Fibroblast of villous mesenchyme (primary cell): ENCODE measurements around the gene GPR157. TPM values are rescaled to one million over a fixed set of nuclear protein-coding genes. Genes with fewer than 3 reads are reported as not detected.
"Not testable (repeated sequence)": the region's sequence is repeated elsewhere in the genome, so short reads cannot be mapped to it uniquely, and the experiment has no call there.

Source experiments
- DNase-seq: peaks from one replicate; pipeline ENCODE4 v3.0.0-alpha.2; 2010; ENCODE audit warnings: low read depth
- H3K4me3 ChIP-seq: 2 replicates; pipeline ENCODE4 v1.5.1; 2011; ENCODE audit warnings: low read depth, mild to moderate bottlenecking, low read length
- CTCF ChIP-seq: IDR thresholded peaks from 2 replicates; pipeline ENCODE4 v1.5.1; 2012; ENCODE audit warnings: low read depth, mild to moderate bottlenecking, low read length; ENCODE audit not compliant: insufficient read depth
- total RNA-seq: library from RNA; depleted of rRNA; stranded (reverse); fragments of >200 nt; gene quantifications from 2 replicates; pipeline ENCODE4 v1.2.3, GENCODE V29; 2012

GPR157 gene
- total RNA-seq, 1 donor: 9.5 TPM

GRCh38 chr1:9165396-9165795 lies 36.5 kb upstream of the GPR157 start:
- DNase-seq: no peak
- no peak overlapping the region for H3K4me3 ChIP-seq
- TF ChIP-seq CTCF: no peak

- H3K4me3 ChIP-seq: no peak overlapping the region
- DNase-seq: no peak
- TF ChIP-seq CTCF: no peak
Observed at GRCh38 chr1:9164919-9165318, 36.0 kb upstream of the GPR157 start.

- TF ChIP-seq CTCF: no peak
- no peak overlapping the region for H3K4me3 ChIP-seq
- no peak for DNase-seq
Observed at GRCh38 chr1:9164532-9164900, 35.6 kb upstream of the GPR157 start.

- DNase-seq: no peak
- H3K4me3 ChIP-seq: no peak overlapping the region
- TF ChIP-seq CTCF: no peak
Observed at GRCh38 chr1:9161963-9162362, 33.1 kb upstream of the GPR157 start.

- no peak for TF ChIP-seq CTCF
- no peak overlapping the region for H3K4me3 ChIP-seq
- no peak for DNase-seq
Observed at GRCh38 chr1:9161342-9161741, 32.4 kb upstream of the GPR157 start.

GRCh38 chr1:9160079-9160717 lies 31.3 kb upstream of the GPR157 start:
- no peak for DNase-seq
- no peak overlapping the region for H3K4me3 ChIP-seq
- no peak for TF ChIP-seq CTCF

- no peak for TF ChIP-seq CTCF
- DNase-seq: no peak
Observed at GRCh38 chr1:9155879-9156278, 27.0 kb upstream of the GPR157 start.

GRCh38 chr1:9155405-9155804 lies 26.5 kb upstream of the GPR157 start:
- not testable (repeated sequence) for DNase-seq, H3K4me3 ChIP-seq

More at GRCh38 chr1:9155879-9156278, 27.0 kb upstream of the GPR157 start:
- no peak overlapping the region for H3K4me3 ChIP-seq
